Amygdala (tissue), 56 donors: ENCODE data around the gene STYXL1.
"Not testable (repeated sequence)": the region's sequence is repeated elsewhere in the genome, so short reads cannot be mapped to it uniquely, and the experiment has no call there.

Experiments
- DNase-seq, 56 donors: peaks; one replicate each; lab custom pipeline; 2025; lab: John Stamatoyannopoulos, UW

STYXL1 gene

GRCh38 chr7:76066716-76067503 is 19.1 kb upstream of the STYXL1 start:
- DNase-seq = no peak

- DNase-seq = no peak
Measured at GRCh38 chr7:76065016-76065612, 17.3 kb upstream of the STYXL1 start.

- no peak for DNase-seq
Measured at GRCh38 chr7:76064208-76064970, 16.6 kb upstream of the STYXL1 start.

GRCh38 chr7:76063525-76063924 is 15.7 kb upstream of the STYXL1 start:
- peak in 1 of 56 donors; percentile 28 for DNase-seq

GRCh38 chr7:76063114-76063513 is 15.3 kb upstream of the STYXL1 start:
- no peak for DNase-seq

GRCh38 chr7:76062254-76062653 is 14.5 kb upstream of the STYXL1 start:
- no peak for DNase-seq

GRCh38 chr7:76060842-76061241 is 13.0 kb upstream of the STYXL1 start:
- DNase-seq = peak in 7 of 56 donors; percentile 2 to 29 (median 16)

GRCh38 chr7:76058745-76059144 is 10.9 kb upstream of the STYXL1 start:
- DNase-seq = not testable (repeated sequence)

- DNase-seq = no peak
Measured at GRCh38 chr7:76057813-76058145, 10.0 kb upstream of the STYXL1 start.

GRCh38 chr7:76057103-76057812 is 9.5 kb upstream of the STYXL1 start:
- no peak for DNase-seq

- DNase-seq = no peak
Measured at GRCh38 chr7:76056241-76056640, 8.4 kb upstream of the STYXL1 start.

GRCh38 chr7:76054123-76055120 is 6.6 kb upstream of the STYXL1 start:
- DNase-seq = peak in 4 of 56 donors; percentile 10 to 15 (median 12)

- DNase-seq = no peak
Measured at GRCh38 chr7:76053461-76053860, 5.7 kb upstream of the STYXL1 start.

- DNase-seq = not testable (repeated sequence)
Measured at GRCh38 chr7:76052681-76053080, 4.9 kb upstream of the STYXL1 start.

GRCh38 chr7:76051840-76052239 is 4.0 kb upstream of the STYXL1 start:
- DNase-seq = no peak

GRCh38 chr7:76050545-76050944 is 2.7 kb upstream of the STYXL1 start:
- no peak for DNase-seq

GRCh38 chr7:76049295-76049694 is 1.5 kb upstream of the STYXL1 start:
- DNase-seq = no peak

- peak in 1 of 56 donors; percentile 14 for DNase-seq
Measured at GRCh38 chr7:76048668-76048988, 828 bp upstream of the STYXL1 start.

- peak in 1 of 56 donors; percentile 15 for DNase-seq
Measured at GRCh38 chr7:76047305-76047810, 442 bp downstream of the STYXL1 start.
